Retina (tissue), 1 donor: Measurements from ENCODE around the gene PTP4A1.

ENCODE experiments used
- DNase-seq: peaks from one replicate; pipeline ENCODE4 v3.0.0-alpha.2; 2016

The PTP4A1 gene

DNA sequence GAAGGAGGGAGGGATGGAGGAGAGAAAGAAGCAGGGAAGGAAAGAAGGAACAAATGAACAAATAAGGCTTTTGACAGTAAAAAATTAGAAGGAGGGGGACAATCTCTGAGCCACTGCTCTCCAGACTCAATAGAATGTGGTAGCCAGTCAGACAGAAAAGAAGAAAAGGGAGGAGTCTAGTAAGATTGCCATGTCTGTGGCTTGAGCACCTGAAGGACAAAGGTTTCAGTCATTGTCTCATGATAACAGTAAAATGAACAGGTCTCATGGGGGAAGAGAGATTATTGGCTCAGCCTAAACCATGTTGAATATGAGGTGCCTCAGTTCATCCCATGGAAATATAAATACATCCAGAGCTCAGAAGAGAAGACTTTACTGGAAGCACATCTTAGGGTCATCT, 14.0 kb upstream of the PTP4A1 start:
- no peak for DNase-seq

DNA sequence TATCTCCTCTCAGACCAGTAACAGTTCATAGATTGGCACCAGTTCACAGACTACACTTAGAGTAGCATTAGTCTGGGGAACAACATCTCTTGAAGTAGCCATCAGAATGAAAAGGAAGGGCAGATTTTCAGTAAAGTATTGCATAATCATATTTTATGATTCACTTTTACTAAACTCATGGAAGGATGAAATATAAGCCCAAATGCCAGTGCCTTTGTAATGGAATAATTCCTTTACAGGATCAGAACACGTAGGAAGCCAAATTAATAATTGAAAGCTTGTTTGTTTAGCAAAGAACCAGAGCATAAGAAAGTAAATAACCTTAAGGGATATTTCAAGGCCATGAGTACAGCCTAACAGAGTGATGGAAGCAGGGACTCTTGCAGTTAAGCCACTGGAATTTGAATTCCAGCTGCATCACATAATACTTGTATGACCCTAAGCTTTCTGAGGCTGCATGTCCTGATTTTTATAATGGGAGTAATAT, 11.4 kb upstream of the PTP4A1 start:
- DNase-seq: no peak

DNA sequence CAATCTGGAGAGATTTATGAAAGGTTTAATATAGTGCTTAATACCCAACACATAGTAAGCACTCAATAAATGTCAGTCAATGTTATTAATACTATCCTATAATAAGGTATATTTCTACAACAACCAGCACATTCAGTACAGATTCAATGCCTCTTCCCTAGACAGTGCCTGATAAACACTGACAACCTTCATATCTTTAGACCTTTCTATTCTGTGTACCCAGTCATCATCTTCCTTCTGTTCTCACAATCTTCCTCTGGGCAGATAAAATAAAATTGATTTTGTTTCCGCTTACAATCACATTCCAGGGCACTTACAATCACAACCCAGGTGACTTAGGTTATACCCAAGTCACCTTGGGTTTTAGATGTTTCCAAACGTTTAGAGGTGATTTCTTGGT, 11.0 kb upstream of the PTP4A1 start:
- DNase-seq: no peak

- DNase-seq: no peak
These were observed 9.0 kb upstream of the PTP4A1 start for GRCh38 chr6:63563235-63563634.

DNA sequence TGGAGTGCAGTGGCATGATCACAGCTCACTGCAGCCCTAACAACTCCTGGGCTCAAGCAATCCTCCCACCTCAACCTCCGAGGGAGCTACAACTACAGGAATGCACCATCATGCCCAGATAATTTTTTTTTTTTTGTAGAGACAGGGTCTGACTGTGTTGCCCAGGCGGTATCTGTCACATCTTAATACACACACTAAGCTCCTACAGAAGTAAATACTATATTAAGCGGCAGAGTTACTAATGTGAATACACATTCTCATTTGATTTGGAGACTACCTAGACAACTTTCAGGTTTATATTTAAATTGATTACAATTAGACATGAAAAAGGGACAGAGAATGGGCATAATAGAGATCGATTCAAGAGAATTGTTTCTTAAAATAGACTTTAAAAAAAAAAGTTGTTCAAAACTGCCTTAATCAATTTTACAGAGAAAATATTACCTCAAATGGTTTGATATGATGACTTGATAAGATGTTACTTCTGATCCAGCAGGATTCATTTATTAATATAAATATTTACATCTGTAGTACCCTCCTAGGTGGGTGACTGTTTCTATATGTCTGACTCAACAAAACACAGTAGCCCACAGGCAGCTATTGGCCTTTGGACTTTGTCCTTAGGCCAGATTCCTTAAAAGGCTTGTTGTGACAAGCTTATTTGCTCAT, 7.1 kb upstream of the PTP4A1 start:
- no peak for DNase-seq

DNA sequence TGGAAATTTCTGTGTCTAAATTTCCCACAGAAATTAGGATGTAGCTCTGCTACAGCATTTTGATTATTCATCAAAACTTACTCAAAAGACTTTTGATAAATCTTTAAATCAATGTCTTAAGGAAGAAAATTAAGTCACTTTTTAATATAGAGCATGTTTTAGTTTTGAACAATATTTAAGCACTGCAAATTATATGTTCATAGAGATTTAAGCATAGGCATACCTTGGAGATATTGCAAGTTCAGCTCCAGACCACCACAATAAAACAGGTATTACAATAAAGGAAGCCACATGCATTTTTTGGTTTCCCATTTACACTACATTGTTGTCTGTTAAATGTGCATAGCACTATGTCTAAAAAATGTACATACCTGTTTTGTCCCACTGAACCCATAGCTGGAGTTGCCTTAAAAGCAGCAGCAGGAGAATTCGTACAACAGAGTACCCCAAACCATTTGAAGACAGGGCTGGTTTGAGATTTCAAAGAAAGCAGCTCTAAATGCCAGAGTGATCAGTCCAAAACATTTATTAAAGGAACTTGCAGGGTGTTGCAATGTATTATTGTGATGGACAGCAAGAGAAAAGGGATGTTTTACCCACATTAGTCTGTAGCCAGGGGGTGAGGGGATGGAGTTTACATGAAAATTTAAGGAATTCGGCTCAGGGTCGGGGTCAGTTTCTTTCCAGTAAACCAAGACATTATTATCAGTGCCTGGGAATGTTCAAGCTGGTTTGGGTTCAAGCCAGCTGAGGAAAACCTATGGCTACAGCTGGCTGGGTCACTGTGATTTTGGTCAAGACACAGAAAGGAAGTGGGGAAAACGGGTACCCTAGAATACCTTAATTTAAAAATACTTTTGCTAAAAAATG, 6.3 kb upstream of the PTP4A1 start:
- DNase-seq: no peak

- DNase-seq: no peak
These were observed 4.3 kb upstream of the PTP4A1 start for GRCh38 chr6:63567966-63568365.

GRCh38 chr6:63571361-63572043, 778 bp upstream of the PTP4A1 start:
- DNase-seq: no peak

GRCh38 chr6:63572747-63573075, 431 bp downstream of the PTP4A1 start:
- no peak for DNase-seq

DNA sequence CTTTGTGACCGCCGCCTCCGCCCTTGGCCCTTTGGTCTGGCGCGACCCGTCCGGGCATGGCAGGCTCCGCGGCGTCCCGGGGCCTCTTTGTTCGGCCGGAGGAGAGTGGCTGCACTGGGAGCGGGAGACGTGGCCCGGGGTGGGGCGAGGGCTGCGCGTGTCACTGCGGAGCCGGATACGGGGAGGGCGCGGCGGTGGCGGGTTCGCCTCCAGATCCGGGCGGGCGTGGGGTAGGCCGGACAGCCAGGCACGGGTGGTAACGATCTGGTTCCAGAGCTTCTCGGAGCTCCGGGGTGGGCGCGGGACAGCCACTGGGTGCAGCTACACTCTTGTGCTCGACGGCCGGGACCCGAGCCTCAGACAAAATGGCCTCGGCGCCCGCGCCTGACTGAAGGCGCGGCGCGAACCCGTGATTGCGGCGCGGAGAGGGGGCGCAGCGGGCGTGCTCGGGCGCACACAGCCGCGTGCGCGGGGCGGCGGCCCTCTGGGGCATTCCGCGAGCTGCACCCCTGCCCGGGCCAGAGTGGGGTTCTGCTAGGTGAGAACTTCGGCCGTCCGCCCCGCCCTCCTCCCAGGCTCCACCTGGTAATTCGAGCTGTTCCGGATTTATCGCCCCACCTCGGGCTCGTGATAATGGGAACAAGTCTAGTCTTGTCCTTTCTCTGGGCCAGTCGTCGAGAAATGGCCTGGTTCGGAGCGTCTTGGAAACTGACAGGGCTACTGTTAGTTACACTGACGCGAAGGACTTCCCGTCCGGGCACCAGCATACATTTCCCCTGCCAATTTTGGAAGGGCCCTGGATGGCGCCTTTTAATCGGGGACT, 1.0 kb downstream of the PTP4A1 start:
- peak; percentile 92 for DNase-seq

DNA sequence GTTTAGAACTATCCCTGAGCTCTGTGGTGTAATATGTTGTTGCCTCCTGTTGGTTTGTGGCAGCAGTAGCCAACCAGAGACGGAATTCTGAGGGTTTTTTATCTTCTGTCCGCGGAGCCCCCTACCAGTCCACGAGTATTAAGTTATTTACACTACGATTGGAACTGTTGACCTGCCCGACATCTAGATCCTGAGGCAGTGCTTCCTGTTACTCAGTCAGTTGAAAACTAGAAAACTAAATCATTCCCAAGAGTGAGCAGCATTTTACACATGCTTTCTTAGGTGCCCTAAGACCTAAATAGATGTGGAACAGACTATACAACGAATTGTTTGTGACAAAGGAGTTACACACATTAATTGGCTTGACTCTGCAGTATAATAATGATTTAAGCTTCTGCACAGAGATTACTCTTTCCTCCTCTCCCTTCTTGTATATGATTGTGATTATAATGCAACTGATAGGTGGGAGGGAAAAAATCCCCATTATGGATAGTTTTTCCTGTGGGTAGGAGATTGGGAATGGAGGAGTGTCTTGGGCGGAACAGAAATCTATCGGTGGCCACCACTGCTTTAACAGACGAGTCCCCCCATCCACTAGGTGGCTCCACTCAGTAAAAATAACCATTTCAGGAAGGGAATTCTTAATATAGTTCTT, 1.7 kb downstream of the PTP4A1 start:
- peak; percentile 39 for DNase-seq

GRCh38 chr6:63574554-63574900, 2.2 kb downstream of the PTP4A1 start:
- no peak for DNase-seq

DNA sequence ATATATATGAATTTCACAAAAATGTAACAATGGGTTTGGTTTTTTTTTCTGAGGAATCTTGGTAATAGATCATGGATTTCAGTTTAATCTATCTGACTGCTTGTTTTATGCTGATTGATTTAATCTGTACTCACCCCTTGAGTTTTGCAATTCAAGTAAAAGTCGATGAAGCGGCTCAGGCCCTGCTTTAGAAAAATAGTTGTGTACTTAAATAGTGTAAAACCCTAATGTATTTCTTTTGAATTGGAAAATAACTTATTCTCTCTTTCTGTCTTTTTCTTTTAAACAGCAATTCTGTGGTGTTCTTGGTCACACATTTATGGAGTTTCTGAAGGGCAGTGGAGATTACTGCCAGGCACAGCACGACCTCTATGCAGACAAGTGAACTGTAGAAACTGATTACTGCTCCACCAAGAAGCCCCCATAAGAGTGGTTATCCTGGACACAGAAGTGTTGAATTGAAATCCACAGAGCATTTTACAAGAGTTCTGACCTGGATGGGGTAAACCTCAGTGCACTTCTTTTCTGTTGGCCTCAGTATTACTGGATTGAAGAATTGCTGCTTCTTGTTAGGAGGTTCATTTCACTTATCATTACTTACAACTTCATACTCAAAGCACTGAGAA, 4.0 kb downstream of the PTP4A1 start:
- no peak for DNase-seq

DNA sequence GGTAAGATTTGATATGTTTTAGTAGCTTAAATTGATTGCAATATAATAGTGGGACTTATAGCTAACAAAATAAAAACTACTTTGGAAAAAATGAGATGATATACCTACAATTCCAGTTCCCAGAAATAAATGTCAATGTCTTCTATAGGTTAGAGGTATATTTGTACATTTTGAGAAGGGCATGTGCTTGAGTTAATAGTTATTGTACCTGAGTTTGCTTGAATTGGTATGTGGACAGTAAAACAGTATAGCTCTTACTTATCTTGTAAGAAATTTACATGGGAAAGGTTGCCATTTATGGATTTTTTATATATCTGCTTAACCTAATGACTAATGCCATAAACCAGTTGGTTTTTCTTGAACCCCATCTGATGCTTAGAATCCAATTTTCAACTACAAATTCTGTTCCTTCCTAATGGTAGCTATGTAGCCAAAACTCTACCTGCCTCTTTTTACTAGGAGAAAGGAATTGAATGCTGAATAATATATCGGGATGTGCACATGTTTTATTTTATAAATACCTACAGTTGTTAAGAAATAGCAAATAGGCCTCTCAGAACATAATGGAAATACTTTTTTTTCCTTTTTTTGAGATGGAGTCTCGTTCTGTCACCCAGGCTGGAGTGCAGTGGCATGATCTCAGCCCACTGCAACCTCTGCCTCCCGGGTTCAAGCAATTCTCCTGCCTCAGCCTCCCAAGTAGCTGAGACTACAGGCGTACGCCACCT, 4.9 kb downstream of the PTP4A1 start:
- no peak for DNase-seq

- DNase-seq: no peak
These were observed 6.5 kb downstream of the PTP4A1 start for GRCh38 chr6:63578757-63579156.

DNA sequence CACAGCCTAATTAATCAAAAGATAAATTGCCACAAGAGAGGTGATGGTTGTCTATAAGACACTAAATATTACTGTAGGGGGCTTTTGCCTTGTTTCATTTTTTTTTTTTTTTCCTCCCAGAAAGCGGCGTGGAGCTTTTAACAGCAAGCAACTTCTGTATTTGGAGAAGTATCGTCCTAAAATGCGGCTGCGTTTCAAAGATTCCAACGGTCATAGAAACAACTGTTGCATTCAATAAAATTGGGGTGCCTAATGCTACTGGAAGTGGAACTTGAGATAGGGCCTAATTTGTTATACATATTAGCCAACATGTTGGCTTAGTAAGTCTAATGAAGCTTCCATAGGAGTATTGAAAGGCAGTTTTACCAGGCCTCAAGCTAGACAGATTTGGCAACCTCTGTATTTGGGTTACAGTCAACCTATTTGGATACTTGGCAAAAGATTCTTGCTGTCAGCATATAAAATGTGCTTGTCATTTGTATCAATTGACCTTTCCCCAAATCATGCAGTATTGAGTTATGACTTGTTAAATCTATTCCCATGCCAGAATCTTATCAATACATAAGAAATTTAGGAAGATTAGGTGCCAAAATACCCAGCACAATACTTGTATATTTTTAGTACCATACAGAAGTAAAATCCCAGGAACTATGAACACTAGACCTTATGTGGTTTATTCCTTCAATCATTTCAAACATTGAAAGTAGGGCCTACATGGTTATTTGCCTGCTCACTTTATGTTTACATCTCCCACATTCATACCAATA, 7.8 kb downstream of the PTP4A1 start:
- DNase-seq: no peak

DNA sequence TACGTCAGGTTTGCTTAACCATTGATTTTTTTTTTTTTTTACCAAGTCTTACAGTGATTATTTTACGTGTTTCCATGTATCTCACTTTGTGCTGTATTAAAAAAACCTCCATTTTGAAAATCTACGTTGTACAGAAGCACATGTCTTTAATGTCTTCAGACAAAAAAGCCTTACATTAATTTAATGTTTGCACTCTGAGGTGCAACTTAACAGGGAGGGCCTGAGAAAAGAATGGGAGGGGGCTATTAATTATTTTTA, 8.4 kb downstream of the PTP4A1 start:
- DNase-seq: no peak

GRCh38 chr6:63581355-63582013, 9.2 kb downstream of the PTP4A1 start:
- DNase-seq: no peak

DNA sequence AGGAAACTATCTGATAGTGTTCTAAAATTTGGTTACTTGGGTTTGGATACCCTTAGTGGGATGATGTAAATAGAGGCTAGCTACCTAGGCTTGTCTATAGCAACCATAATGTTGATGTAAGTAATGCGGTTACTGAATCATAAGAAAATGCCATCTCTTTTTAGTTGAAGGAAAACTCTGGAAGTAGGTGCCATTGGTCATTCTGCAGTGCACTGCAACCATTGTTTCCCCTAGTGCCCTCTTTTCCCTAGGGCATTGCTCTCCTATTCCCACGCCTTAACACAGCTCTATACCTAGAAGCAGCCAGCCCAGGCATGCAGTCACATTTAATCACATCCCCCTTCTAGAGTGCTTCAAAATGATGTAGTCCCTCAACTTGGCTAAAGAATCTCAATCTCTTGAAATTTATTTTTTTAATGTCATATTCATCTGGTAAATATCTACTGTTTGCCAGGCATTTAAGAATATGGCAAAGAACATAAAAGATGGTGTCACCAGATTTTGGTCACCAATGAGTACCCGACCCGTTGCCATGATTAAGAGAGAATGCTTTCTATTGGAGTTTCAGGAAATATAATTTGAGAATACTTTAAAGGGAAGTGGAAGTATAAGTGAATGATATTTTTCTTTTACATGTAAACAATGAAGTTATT, 10.4 kb downstream of the PTP4A1 start:
- no peak for DNase-seq

DNA sequence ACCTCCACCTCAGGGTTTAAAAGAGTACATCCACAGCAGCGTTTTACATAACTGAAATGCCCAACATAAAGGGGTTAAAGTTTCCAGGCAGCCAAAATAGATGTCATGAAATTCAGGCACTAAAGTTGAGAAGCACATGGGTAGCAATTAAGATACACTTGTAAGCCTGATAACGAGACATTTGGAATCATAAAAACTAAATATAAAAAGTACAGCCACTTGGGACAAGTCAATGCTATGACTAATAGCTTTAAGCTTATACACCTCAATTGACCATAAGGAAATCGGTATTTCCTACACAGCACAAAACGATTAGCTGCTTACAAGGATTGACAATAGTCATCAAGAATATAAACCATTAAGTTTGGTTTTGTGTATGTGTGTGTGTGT, 11.8 kb downstream of the PTP4A1 start:
- DNase-seq: no peak
